ENCODE data around the gene SHOC1.
"Not testable (repeated sequence)": the region's sequence is repeated elsewhere in the genome, so short reads cannot be mapped to it uniquely, and the experiment has no call there.

Gene SHOC1

DNA sequence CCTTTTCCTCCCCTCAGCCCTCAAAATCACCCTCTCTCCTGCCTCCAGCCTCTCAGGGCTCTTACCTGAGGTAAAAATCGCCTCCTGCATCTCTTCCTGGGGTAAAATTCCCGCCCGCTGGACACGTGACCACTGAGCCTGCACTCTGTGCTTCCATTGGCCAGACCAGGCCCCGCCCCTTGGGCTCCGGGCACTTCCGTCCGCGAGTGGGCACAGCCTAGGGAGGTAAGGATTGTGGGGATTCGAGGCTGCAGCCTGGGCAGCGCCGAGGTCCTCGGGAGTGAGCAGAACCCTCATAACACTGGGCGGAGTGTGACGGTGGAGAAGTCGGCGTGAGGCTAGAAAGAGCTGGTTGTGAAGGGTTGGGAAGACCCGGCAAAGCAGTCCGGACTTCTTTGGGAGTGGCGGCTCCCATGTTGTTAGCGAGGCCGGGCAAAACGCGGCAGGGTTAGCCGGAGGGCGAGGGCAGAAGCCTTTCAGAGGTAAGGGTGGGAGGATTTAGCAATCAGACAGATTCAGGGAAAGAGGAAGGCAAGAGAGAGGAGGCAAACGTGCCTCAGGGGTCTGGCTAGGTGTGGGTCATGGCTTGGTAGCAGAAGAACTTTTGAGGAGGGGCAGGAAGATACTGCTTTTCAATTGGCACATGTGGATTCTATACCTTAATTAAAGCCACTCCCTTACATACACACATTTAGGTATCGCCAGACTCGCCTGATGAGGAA is at the start of gene SHOC1:
Gene SHOC1, minus strand, starts transcription at position 103 of the 722 bp plus-strand sequence. CDS start 3,519 bp downstream, outside the sequence.
- no peak for DNase-seq

- no peak for DNase-seq
These were observed 49.2 kb upstream of the SHOC1 start for GRCh38 chr9:111843971-111844370.

DNA sequence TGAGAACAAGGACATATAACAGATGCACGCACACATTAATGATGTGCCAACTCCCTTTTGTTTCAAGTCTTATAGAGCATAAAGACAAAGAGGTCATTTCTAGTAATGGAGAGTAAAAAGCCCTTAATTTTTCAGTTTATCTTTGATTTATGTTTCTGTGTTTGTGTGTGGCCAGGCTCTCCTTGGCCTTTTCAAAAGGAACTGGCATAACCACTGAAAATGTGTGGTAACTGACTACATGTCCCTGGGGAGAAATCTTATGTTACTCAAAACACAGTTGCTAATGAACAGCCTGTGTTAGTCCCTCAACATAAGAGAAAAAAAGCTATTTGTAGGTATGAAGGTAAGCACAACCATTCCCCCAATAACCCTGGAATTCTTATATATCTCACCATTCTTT is 47.6 kb upstream of the SHOC1 start:
- DNase-seq: no peak

DNA sequence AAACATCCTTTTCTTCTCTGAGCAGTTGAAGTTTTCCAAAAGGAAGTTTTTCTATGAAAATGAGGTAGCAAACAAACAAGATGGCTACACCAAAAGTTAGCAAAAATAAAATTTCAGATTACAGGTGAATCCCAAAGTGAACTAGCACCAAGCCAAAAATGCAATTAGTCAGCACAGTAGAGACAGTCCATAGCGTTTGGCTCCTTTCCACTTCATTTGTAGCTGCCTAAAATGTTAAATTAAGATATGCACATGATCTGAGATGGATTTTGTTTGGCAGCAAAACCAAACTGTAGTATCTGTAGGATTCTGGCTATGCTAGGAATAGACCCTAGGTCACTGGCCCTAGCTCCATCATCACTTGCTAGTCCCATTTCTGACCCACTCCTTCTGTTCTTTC is 45.7 kb upstream of the SHOC1 start:
- DNase-seq: no peak

GRCh38 chr9:111839987-111840386 is 45.2 kb upstream of the SHOC1 start:
- DNase-seq: no peak

- no peak for DNase-seq
These were observed 44.6 kb upstream of the SHOC1 start for GRCh38 chr9:111839387-111839786.

GRCh38 chr9:111838439-111838838 is 43.7 kb upstream of the SHOC1 start:
- DNase-seq: no peak

DNA sequence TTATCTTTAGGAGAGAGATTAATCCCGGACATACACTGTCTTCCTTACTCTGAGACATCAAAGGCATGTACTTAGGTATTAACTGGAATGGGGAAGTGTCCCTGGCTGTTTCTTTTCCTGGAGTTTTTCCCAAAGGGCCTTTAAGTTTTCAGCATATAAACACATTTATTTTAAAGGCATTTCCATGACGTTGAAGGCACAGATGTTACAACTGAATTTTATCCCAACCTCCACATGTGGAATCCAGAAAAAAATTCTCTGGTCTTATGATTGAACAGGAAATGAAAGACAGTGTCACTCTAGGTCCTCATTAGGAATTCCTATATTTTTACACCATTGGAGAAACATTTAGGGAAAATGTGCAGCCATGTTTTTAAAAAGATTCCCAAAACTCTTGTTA is 41.6 kb upstream of the SHOC1 start:
- no peak for DNase-seq

DNA sequence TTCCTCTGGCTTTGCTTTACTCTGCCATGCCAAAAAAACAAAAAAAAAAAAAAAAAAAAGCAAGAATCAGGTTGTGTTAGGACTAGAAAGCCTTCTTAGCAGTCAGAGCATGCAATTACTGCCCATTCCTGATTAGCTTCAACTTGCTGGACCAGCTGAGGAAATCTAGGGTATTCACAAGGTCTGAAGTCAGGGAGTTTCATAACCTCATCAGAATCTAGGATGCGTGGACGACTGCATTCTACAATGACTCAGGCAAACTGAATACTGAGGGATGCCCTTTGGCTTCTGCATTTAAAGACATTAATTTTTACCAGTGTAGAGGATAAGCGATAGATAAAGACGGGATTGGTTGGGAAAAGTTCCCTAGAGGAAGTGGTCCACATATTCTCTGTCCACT is 39.2 kb upstream of the SHOC1 start:
- no peak for DNase-seq

- DNase-seq: no peak
These were observed 37.7 kb upstream of the SHOC1 start for GRCh38 chr9:111832449-111832848.

DNA sequence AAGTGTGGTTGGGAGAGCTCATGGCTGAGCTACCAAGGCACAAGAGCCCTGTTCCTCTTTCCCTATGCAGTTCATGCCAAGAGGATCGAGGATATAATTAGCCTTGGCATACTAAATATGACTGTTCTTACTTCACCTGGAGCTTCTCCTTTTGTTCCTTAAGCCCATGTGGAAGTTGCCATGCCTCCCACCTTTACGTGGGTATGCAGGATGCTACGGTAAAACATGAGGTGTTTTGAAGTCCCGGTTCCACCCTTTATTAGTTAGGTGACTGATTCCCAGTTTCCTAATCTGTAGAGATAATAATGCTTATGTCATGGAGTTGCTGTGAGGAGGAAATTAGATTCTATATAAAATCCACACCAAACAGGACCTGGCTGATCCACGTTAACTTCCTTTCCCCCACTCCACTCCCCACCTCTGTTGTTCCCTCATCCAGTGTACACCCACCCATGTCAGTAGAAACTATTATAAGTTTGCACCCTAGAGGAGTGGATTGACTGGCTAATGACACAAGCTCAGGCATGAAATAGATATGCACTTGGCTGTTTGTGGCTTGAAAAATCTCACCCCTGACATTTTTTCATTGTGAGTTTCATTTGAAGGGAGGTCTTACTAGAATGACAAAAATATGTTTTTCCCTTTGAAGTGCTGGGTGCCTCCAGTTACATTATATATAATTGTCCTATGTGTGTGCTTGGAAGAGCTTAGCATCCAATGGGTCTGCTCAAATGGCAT is 36.8 kb upstream of the SHOC1 start:
- no peak for DNase-seq

DNA sequence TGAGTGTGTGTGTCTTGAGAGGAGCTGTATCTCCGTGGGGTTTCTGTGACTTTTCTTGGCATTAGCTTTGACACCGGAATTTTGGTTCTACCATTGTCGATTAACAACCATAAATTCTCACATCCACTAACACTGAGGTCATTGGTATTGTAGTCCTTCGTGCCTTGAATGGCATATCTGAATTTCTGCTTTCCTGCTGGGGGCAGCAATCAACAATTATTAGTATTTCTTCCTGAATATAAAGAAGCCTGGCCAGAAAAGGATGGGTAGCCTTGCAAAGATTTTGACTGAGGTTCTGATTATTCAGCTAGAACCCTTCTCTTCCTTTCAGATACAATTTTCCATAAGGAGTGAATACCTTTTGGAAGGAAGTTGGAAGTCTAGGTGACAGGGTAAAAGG is 33.5 kb upstream of the SHOC1 start:
- no peak for DNase-seq

DNA sequence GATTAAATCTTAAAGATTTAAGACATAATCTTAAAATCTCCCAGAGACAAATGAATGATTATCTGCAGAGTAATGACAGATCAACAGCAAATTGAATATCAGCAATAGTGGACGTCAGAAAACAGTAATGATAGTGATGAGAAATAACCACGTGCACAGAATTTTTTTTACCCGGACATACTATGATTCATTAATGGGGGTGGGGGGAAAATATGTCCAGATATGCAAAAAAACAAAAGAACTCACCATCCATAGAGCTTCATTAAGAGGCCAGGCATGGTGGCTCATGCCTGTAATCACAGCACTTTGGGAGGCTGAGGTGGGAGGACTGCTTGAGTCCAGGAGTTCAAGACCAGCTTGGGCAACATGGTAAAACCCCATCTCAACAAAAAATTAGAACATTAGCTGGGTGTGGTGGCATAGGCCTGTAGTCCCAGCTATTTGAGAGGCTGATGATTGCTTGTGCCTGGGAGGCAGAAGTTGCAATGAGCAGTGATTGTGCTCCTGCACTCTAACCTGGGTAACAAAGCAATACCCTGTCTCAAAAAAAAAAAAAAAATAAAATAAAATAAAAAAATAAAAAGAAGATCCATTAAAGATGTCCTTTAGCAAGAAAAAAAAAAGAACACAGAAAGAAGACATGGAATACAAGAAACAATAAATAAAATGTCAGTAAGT is 30.9 kb upstream of the SHOC1 start:
- DNase-seq: no peak

GRCh38 chr9:111821006-111821528 is 26.3 kb upstream of the SHOC1 start:
- no peak for DNase-seq

DNA sequence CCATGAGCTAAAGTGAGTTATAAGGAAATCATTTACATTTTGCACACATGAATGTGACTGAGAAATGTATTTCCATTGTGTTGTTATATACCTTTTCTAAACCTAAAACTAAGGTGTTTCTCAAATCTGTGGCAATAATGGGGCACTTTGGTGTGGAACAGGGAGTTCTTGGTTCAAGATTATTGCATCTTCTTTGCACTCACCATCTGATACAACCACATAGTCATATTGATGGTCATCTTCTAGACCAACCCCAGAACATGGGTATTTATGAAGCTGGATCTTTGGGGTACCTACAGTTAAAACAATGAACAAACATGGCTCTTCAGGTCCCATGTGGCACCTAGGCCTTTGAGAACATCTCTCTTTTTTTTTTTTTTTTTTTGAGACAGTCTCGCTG is 24.6 kb upstream of the SHOC1 start:
- no peak for DNase-seq

DNA sequence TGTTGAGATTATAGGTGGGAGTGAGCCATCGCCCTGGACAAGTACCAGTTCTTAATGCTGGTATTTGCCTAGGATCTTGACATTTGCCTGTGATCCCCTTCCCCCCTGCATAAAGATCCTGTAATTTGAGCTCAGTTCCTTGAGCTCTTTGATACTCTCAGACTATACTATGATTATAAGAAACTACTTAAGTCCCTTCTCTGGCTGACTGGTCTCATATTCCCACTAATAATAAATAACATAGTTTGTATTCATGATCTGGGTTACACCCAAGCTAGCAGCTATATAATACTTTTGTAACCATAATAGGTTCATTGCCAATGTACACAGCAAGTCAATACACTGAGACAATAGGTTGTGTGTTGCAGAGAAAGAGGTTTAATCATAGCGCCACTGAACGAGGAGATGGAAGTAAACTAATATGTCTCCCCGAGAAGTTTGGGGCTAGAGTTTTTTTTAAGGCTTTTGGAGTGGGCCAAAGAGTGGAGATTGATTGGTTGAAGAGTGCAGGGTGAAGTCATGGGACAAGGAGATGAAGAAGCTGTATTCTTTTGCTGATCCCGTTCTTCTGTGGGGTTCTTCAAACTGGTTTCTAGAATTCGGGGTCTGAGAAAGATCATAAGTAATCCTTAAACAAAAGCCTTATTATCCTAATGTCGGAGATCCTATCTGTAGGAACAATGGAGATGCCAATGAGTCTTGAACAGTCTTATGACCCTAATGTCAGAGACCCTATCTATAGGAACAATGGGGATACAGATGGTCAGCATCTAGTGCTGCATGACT is 20.7 kb upstream of the SHOC1 start:
- no peak for DNase-seq

- no peak for DNase-seq
These were observed 17.6 kb upstream of the SHOC1 start for GRCh38 chr9:111812337-111812736.

- DNase-seq: no peak
These were observed 16.2 kb upstream of the SHOC1 start for GRCh38 chr9:111810908-111811307.

GRCh38 chr9:111810415-111810814 is 15.7 kb upstream of the SHOC1 start:
- not testable (repeated sequence) for DNase-seq

DNA sequence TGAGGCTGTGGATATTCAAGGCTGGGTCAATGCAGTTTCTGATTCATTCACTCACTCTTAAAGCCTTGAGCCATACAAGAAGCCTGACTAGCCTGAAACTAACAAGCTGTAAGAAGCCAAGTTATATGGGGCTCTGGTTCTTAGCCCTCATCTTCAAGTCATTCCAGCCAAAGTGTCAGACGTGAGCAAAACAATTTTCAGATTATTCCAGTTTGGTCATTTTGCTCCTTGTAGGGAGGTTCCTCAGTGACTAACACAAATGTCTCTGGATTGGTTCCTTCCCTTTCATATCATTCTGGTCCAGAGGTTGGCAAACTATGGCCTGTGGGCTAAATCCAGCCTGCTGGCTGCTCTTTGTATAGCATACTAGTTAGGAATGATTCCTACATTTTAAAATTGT is 12.5 kb upstream of the SHOC1 start:
- no peak for DNase-seq

- DNase-seq: no peak
These were observed 11.5 kb upstream of the SHOC1 start for GRCh38 chr9:111806259-111806658.

- no peak for DNase-seq
These were observed 11.1 kb upstream of the SHOC1 start for GRCh38 chr9:111805830-111806241.

DNA sequence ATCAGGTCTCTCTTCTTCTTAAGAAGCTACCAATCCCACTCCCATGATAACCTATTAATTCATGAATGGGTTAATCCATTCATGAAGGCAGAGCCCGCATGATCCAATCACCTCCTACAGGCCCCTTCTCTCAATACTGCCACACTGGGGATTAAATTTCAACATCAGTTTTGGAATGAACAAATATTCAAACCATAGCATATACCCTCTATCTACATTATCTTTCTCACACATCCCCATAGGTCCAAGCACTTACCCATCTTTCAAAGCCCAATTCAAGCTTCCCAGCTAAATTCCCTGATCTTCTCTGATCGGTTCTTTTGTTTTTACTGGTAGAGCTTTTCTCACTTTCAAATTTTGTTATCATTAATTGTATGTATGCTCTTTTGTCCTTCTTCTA is 10.5 kb upstream of the SHOC1 start:
- no peak for DNase-seq

Measured in activated naive CD4-positive, alpha-beta T cell treated with anti-CD3 and anti-CD28 coated beads, Interleukin-2, amount 50 U/mL, for 16 hours (primary cell).